Measurements from ENCODE around the gene MCHR1. TPM values are rescaled to one million over a fixed set of nuclear protein-coding genes. Genes with fewer than 3 reads are reported as not detected.

The MCHR1 gene
- total RNA-seq, 1 donor: 0.43 TPM

GRCh38 chr22:40678493-40679248 lies 613 bp upstream of the MCHR1 start:
- H3K4me3 ChIP-seq (ENCODE audit: low read depth, low read length): no peak overlapping the region
- no peak for TF ChIP-seq CTCF (IDR thresholded peaks at IDR 0.05; ENCODE audit: insufficient read depth, low read depth, low read length)
- DNase-seq (ENCODE audit: low read depth): no peak

GRCh38 chr22:40679964-40680818 lies 907 bp downstream of the MCHR1 start:
- peak; percentile 49 for DNase-seq (ENCODE audit: low read depth)

GRCh38 chr22:40680819-40681183 lies 1.5 kb downstream of the MCHR1 start:
- no peak for TF ChIP-seq CTCF (IDR thresholded peaks at IDR 0.05; ENCODE audit: insufficient read depth, low read depth, low read length)
- H3K4me3 ChIP-seq (ENCODE audit: low read depth, low read length): no peak overlapping the region
- no peak for DNase-seq (ENCODE audit: low read depth)

More at GRCh38 chr22:40679964-40680818, 907 bp downstream of the MCHR1 start:
- peak; percentile 33 for TF ChIP-seq CTCF (IDR thresholded peaks at IDR 0.05; ENCODE audit: insufficient read depth, low read depth, low read length)
- H3K4me3 ChIP-seq (ENCODE audit: low read depth, low read length): no peak overlapping the region

GRCh38 chr22:40681451-40681850 lies 2.2 kb downstream of the MCHR1 start:
- no peak for DNase-seq (ENCODE audit: low read depth)
- no peak overlapping the region for H3K4me3 ChIP-seq (ENCODE audit: low read depth, low read length)
- no peak for TF ChIP-seq CTCF (IDR thresholded peaks at IDR 0.05; ENCODE audit: insufficient read depth, low read depth, low read length)

- DNase-seq (ENCODE audit: low read depth): no peak
- H3K4me3 ChIP-seq (ENCODE audit: low read depth, low read length): no peak overlapping the region
- no peak for TF ChIP-seq CTCF (IDR thresholded peaks at IDR 0.05; ENCODE audit: insufficient read depth, low read depth, low read length)
These were observed 5.4 kb downstream of the MCHR1 start for GRCh38 chr22:40684728-40685127.

GRCh38 chr22:40685406-40685805 lies 6.1 kb downstream of the MCHR1 start:
- no peak for TF ChIP-seq CTCF (IDR thresholded peaks at IDR 0.05; ENCODE audit: insufficient read depth, low read depth, low read length)

More at GRCh38 chr22:40685406-40685805, 6.1 kb downstream of the MCHR1 start:
- DNase-seq (ENCODE audit: low read depth): no peak
- H3K4me3 ChIP-seq (ENCODE audit: low read depth, low read length): no peak overlapping the region

All from fibroblast of villous mesenchyme (primary cell).